H9 (cell line): ENCODE results near the gene DEUP1. TPM values are rescaled to one million over a fixed set of nuclear protein-coding genes. Genes with fewer than 3 reads are reported as not detected.

ENCODE experiments used
- DNase-seq: peaks from one replicate; pipeline ENCODE4 v3.0.0-alpha.2; 2017
- H2AFZ ChIP-seq: one replicate; pipeline ENCODE4 v1.6.1; 2013; ENCODE audit warnings: mild to moderate bottlenecking, low read length, control low read depth, moderate library complexity
- H2AK5ac ChIP-seq: 2 replicates; pipeline ENCODE4 v1.6.1; 2013; ENCODE audit warnings: low read length, control low read depth, mixed read lengths; ENCODE audit not compliant: insufficient read length
- H2BK120ac ChIP-seq: one replicate; pipeline ENCODE4 v1.6.1; 2013; ENCODE audit warnings: low read depth, mild to moderate bottlenecking, low read length, control low read depth, inconsistent platforms; ENCODE audit not compliant: poor library complexity, severe bottlenecking
- H2BK12ac ChIP-seq: 2 replicates; pipeline ENCODE4 v1.6.1; 2013; ENCODE audit warnings: low read length, control low read depth, mixed read lengths, low read depth; ENCODE audit not compliant: insufficient read length
- H2BK15ac ChIP-seq: 2 replicates; pipeline ENCODE4 v1.6.1; 2013; ENCODE audit warnings: low read depth, low read length, control low read depth
- H2BK20ac ChIP-seq: one replicate; pipeline ENCODE4 v1.6.1; 2013; ENCODE audit warnings: low read depth, mild to moderate bottlenecking, low read length, control low read depth, inconsistent platforms; ENCODE audit not compliant: poor library complexity, severe bottlenecking
- H2BK5ac ChIP-seq: 2 replicates; pipeline ENCODE4 v1.6.1; 2013; ENCODE audit warnings: low read length, control low read depth, mixed read lengths; ENCODE audit not compliant: insufficient read length
- H3K14ac ChIP-seq: 2 replicates; pipeline ENCODE4 v1.6.1; 2013; ENCODE audit warnings: low read length, control low read depth; ENCODE audit not compliant: insufficient read depth
- H3K18ac ChIP-seq: 2 replicates; pipeline ENCODE4 v1.6.1; 2013; ENCODE audit warnings: low read depth, mild to moderate bottlenecking, mixed read lengths, low read length, control low read depth; ENCODE audit not compliant: insufficient read length
- H3K23ac ChIP-seq: 2 replicates; pipeline ENCODE4 v1.6.1; 2013; ENCODE audit warnings: low read length, control low read depth, mixed read lengths, low read depth; ENCODE audit not compliant: insufficient read length
- H3K23me2 ChIP-seq: 2 replicates; pipeline ENCODE4 v1.6.1; 2013; ENCODE audit warnings: low read depth, mild to moderate bottlenecking, mixed read lengths, low read length, control low read depth; ENCODE audit not compliant: insufficient read length, poor library complexity, severe bottlenecking
- H3K27ac ChIP-seq: 2 replicates; pipeline ENCODE4 v1.5.1; 2013; ENCODE audit warnings: low read length, control low read depth, mixed read lengths, low read depth; ENCODE audit not compliant: insufficient read length
- H3K27me3 ChIP-seq: 2 replicates; pipeline ENCODE4 v1.6.1; 2013; ENCODE audit warnings: low read length, control low read depth, inconsistent platforms; ENCODE audit not compliant: insufficient read depth
- H3K4ac ChIP-seq: 2 replicates; pipeline ENCODE4 v1.6.1; 2013; ENCODE audit warnings: low read depth, mild to moderate bottlenecking, control low read depth, inconsistent platforms, low read length, moderate library complexity
- H3K4me1 ChIP-seq: 2 replicates; pipeline ENCODE4 v1.6.1; 2013; ENCODE audit warnings: low read length, control low read depth, inconsistent platforms; ENCODE audit not compliant: insufficient read depth
- H3K4me2 ChIP-seq: 2 replicates; pipeline ENCODE4 v1.6.1; 2013; ENCODE audit warnings: low read length, control low read depth, mixed read lengths; ENCODE audit not compliant: insufficient read length, insufficient read depth
- H3K56ac ChIP-seq: 2 replicates; pipeline ENCODE4 v1.6.1; 2013; ENCODE audit warnings: low read depth, mild to moderate bottlenecking, mixed read lengths, low read length, control low read depth; ENCODE audit not compliant: insufficient read length
- H3K79me1 ChIP-seq: 2 replicates; pipeline ENCODE4 v1.6.1; 2013; ENCODE audit warnings: low read depth, mild to moderate bottlenecking, moderate library complexity, low read length, control low read depth, inconsistent platforms; ENCODE audit not compliant: insufficient read depth, poor library complexity, severe bottlenecking
- H3K79me2 ChIP-seq: 2 replicates; pipeline ENCODE4 v1.6.1; 2013; ENCODE audit warnings: low read length, control low read depth, inconsistent platforms; ENCODE audit not compliant: insufficient read depth
- H3K9ac ChIP-seq: 2 replicates; pipeline ENCODE4 v1.6.1; 2013; ENCODE audit warnings: low read length, control low read depth, mixed read lengths; ENCODE audit not compliant: insufficient read length; ENCODE audit errors: extremely low read depth
- H3K9me3 ChIP-seq: one replicate; pipeline ENCODE4 v1.6.1; 2013; ENCODE audit warnings: low read depth, low read length, inconsistent platforms; ENCODE audit not compliant: control insufficient read depth
- H3T11ph ChIP-seq: one replicate; pipeline ENCODE4 v1.6.1; 2013; ENCODE audit warnings: mild to moderate bottlenecking, low read length, control low read depth, inconsistent platforms
- H4K20me1 ChIP-seq: one replicate; pipeline ENCODE4 v1.6.1; 2013; ENCODE audit not compliant: control insufficient read depth, insufficient read length, insufficient read depth
- H4K5ac ChIP-seq: 2 replicates; pipeline ENCODE4 v1.6.1; 2013; ENCODE audit warnings: low read depth, mild to moderate bottlenecking, mixed read lengths, low read length, control low read depth; ENCODE audit not compliant: insufficient read length
- H4K8ac ChIP-seq: replicated peaks from 2 replicates; pipeline ENCODE4 v1.6.1; 2013; ENCODE audit warnings: low read length, control low read depth, mixed read lengths, low read depth; ENCODE audit not compliant: insufficient read length
- H4K91ac ChIP-seq: 2 replicates; pipeline ENCODE4 v1.6.1; 2013; ENCODE audit warnings: low read depth, mild to moderate bottlenecking, moderate library complexity, mixed read lengths, low read length, control low read depth; ENCODE audit not compliant: insufficient read length
- H3K27ac Mint-ChIP-seq, 3 experiments: 2 replicates in 2 of 3; 3 replicates in 1 of 3; pipeline ENCODE4 v1.8.0; 2020 to 2021; ENCODE audit warnings: mixed read lengths in 3 of 3, mild to moderate bottlenecking in 1 of 3, moderate library complexity in 1 of 3
- H3K27me3 Mint-ChIP-seq: 2 replicates; pipeline ENCODE4 v1.8.0; 2021; ENCODE audit warnings: low read depth, mild to moderate bottlenecking, moderate library complexity, mixed read lengths
- H3K36me3 Mint-ChIP-seq, 3 experiments: 2 replicates in 2 of 3; 3 replicates in 1 of 3; pipeline ENCODE4 v1.8.0; 2020 to 2021; ENCODE audit warnings: low read depth in 3 of 3, mixed read lengths in 3 of 3; ENCODE audit not compliant: insufficient read depth in 1 of 3
- H3K4me1 Mint-ChIP-seq, 2 experiments: 2 replicates each; pipeline ENCODE4 v1.8.0; 2020; ENCODE audit warnings: mixed read lengths in 2 of 2
- H3K4me3 Mint-ChIP-seq, 2 experiments: 2 replicates in 1 of 2; 3 replicates in 1 of 2; pipeline ENCODE4 v1.8.0; 2020 to 2021; ENCODE audit warnings: mild to moderate bottlenecking in 2 of 2, mixed read lengths in 2 of 2, moderate library complexity in 1 of 2
- H3K9me3 Mint-ChIP-seq, 2 experiments: 2 replicates in 1 of 2; 3 replicates in 1 of 2; pipeline ENCODE4 v1.8.0; 2020; ENCODE audit warnings: mild to moderate bottlenecking in 2 of 2, mixed read lengths in 2 of 2, moderate library complexity in 1 of 2
- CTCF ChIP-seq: fragments of 200-600 bp; sonication (generic); conservative IDR thresholded peaks from 3 replicates; pipeline ENCODE4 v1.8.0; 2021; ENCODE audit warnings: antibody characterized with exemption, mild to moderate bottlenecking
- WGBS: extraction: QIAGEN DNeasy Blood & Tissue Kit; methylation state at CpG from one replicate; pipeline ENCODE4 v1.1.7; 2013; ENCODE audit warnings: missing lambda C conversion rate, low lambda C conversion rate, mixed read lengths; ENCODE audit not compliant: insufficient read length; ENCODE audit errors: extremely low coverage; 5-methylcytosine and 5-hydroxymethylcytosine counted together
- total RNA-seq: library from RNA; stranded (reverse); gene quantifications from 2 replicates; pipeline ENCODE4 v1.2.1, GENCODE V29; 2021

The DEUP1 gene
- total RNA-seq, 1 experiment from 2014 or later = 0.22 TPM

DNA sequence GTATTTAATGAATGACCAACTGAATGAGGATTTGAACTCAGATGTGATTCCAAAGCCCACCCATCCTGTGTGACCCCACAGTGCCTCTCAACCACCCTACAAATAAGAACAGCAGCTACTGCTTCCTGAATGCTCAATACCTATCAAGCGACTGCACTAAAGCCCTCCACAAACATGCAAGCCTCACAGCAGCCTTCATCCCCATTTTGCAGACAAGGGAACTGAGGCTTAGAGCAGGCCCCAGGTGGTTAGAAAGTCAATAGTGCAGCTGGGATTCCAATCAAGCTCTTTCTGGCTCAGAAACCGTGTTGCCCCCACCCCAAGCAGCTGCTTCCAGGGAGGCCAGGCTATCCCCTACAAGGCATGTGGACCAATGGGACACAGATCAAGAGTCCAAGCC, 155.4 kb downstream of the DEUP1 start:
- no peaks in the 10 kb centered on the region for H3K27me3 ChIP-seq
- no peak overlapping the region for H3K56ac ChIP-seq
- no peak for TF ChIP-seq CTCF
- H3K4me1 ChIP-seq = peaks cover 21% of the 10 kb centered on the region; the same call in 1 of the 2 replicates
- H2BK12ac ChIP-seq = no peak overlapping the region
- no peaks in the 10 kb centered on the region for H3K27me3 Mint-ChIP-seq
- H2BK20ac ChIP-seq = no peak overlapping the region
- WGBS = no CpG with 5 or more reads among the region's 2 CpGs
- H3K4me2 ChIP-seq = no peak overlapping the region
- H4K20me1 ChIP-seq = no peaks in the 10 kb centered on the region
- peaks cover 0 to 7% (median 0%) of the 10 kb centered on the region in 3 experiments; a peak in 1 of 7 replicates for H3K36me3 Mint-ChIP-seq
- H3K4me3 Mint-ChIP-seq = no peak overlapping the region
- H3K9ac ChIP-seq = no peak overlapping the region
- H3K23ac ChIP-seq = no peak overlapping the region
- H4K8ac ChIP-seq = no peak overlapping the region
- no peak for DNase-seq
- no peaks in the 10 kb centered on the region for H3K79me2 ChIP-seq
- no peak overlapping the region for H2AK5ac ChIP-seq
- no peaks in the 10 kb centered on the region for H3K9me3 ChIP-seq
- no peak overlapping the region for H3K4ac ChIP-seq
- H3K79me1 ChIP-seq = no peaks in the 10 kb centered on the region
- H4K5ac ChIP-seq = no peak overlapping the region
- no peak overlapping the region for H3K14ac ChIP-seq
- no peak overlapping the region for H3T11ph ChIP-seq
- H3K4me1 Mint-ChIP-seq = peaks cover 21 to 24% of the 10 kb centered on the region in 2 experiments
- no peak overlapping the region for H2BK120ac ChIP-seq
- no peaks in the 10 kb centered on the region for H3K9me3 Mint-ChIP-seq
- H2AFZ ChIP-seq = no peak overlapping the region
- no peak overlapping the region for H3K27ac ChIP-seq
- no peak overlapping the region for H2BK15ac ChIP-seq
- H4K91ac ChIP-seq = no peak overlapping the region
- no peak overlapping the region for H3K18ac ChIP-seq
- no peaks in the 10 kb centered on the region for H3K23me2 ChIP-seq
- no peak overlapping the region for H2BK5ac ChIP-seq
- no peak overlapping the region; a peak in 1 of 7 replicates for H3K27ac Mint-ChIP-seq
